BLaER1 (cell line): ENCODE data around the gene CCDC178.

Experiments used
- H3K27ac ChIP-seq: shearing (Covaris generic); formaldehyde crosslinking; 2 replicates; pipeline ENCODE4 v1.8.1; 2022
- H3K27me3 ChIP-seq: shearing (Covaris generic); formaldehyde crosslinking; 2 replicates; pipeline ENCODE4 v1.8.1; 2022
- H3K36me3 ChIP-seq: shearing (Covaris generic); formaldehyde crosslinking; 2 replicates; pipeline ENCODE4 v1.8.1; 2022
- H3K4me1 ChIP-seq: shearing (Covaris generic); formaldehyde crosslinking; 2 replicates; pipeline ENCODE4 v1.8.1; 2022
- H3K4me2 ChIP-seq: shearing (Covaris generic); formaldehyde crosslinking; 2 replicates; pipeline ENCODE4 v1.8.1; 2022
- H3K4me3 ChIP-seq: shearing (Covaris generic); formaldehyde crosslinking; 2 replicates; pipeline ENCODE4 v1.8.1; 2022
- H3K9ac ChIP-seq: shearing (Covaris generic); formaldehyde crosslinking; 2 replicates; pipeline ENCODE4 v1.8.1; 2022
- H3K9me3 ChIP-seq: shearing (Covaris generic); formaldehyde crosslinking; 2 replicates; pipeline ENCODE4 v1.8.1; 2022
- H4K20me1 ChIP-seq: shearing (Covaris generic); formaldehyde crosslinking; 2 replicates; pipeline ENCODE4 v1.8.1; 2022
- Cebpa-rat ChIP-seq: shearing (Covaris generic); IDR thresholded peaks from 2 replicates; pipeline ENCODE4 v1.8.1; 2022

The CCDC178 gene, protein sequence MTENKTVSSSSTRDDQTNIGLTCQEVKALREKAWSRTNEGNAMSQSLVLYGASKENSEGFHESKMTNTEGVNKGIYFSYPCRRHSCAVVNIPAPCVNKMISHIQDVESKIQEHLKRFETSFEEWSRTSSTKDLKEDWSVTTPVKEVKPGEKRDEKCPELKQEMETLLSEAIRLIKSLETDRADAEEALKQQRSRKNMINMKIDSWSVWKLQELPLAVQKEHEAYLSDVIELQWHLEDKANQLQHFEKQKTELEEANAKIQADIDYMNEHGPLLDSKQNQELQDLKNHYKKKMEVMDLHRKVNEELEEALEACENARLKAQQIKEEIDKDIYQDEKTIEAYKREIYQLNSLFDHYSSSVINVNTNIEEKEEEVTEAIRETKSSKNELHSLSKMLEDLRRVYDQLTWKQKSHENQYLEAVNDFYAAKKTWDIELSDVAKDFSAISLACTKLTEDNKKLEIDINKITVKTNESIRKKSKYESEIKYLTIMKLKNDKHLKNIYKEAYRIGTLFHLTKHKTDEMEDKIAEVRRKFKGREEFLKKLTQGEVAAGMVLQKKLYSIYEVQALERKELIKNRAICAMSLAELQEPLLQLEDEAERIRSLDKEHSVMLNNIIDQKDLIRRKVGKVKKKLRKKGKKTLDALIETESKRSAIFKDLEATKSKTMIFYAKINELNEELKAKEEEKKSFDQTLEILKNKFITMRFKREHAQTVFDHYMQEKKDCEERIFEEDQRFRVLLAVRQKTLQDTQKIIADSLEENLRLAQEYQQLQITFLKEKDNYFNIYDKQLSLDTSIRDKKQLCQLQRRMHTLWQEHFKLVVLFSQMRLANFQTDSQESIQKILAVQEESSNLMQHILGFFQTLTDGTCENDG

DNA sequence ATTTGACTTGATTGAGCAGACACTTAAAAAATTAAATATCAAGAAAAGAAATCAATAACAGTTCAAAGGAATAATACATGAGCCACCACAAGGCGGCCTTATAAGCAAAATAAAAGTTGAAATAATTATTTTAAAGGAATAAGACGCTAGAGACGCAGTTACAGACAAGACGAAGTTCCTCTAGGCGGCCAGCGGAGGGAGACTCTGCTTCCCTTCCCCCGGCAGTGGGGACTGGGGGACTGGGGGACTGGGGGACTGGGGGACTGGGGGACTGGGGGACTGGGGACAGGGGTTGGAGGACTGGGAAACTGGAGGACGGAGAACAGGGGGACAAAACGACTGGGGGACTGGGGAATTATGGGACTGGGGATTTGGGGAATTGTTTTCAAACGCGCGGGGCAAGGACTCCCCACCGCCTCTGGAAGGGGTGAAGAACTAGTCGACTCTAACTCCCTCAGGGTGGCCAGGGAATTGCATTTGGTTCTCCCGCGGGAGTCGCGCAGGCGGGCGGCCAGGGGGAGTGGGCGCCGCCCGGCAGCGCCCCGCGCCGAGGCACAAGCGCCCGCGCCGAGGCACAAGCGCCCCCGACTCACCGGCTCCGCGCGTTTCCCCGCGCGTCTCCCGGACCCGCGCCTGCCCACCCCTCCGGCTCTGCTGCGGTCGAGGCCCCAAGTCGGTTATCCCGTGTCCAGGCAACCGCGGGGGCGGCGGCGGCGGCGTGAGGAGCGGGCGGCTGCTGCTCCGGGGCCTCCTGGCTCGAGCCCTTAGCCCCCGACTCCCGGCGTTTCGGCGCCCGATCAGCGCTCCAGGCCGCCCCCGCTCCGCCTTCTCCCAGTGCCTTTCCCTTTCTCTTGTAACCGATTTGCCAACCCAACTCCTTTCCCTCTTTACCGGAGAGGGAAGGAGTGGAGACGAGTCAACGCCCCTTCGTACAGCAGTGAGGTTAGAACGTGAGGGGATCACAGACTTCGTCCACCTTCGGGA is at the start of gene CCDC178:
Gene CCDC178 (minus strand): TSS at position 662 of the 984 bp plus-strand sequence. CDS start 28,633 bp downstream, outside the sequence.
- Histone ChIP-seq H3K27ac (no peak within 1 kb of the TSS), H3K36me3 (no peaks in the 10 kb centered on the region), H4K20me1 (no peaks in the 10 kb centered on the region), H3K4me3 (no peak within 1 kb of the TSS), H3K4me2 (no peak within 1 kb of the TSS), H3K27me3 (no peaks in the 10 kb centered on the region), H3K9ac (no peak within 1 kb of the TSS), H3K4me1 (no peaks in the 10 kb centered on the region), H3K9me3 (peaks cover 6% of the 10 kb centered on the region)
- TF ChIP-seq Cebpa-rat: no peak

DNA sequence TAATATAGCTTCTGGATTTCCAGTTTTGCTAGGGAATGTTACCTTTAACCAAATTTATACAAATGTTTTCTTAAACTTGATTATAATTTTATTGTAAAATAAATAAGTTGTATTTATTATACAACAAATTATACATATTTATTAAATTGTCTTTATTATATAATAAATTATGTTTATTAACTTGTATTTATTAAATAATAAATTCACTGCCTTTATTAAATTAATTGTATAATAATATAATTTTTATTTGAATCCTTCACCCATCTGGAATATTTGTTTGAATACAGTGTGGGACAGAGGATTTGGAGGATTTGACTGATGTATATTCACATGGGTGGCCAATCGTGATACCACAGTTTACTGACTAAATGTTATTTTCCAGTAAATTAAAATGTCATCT is 43.4 kb upstream of the CCDC178 start:
- no peak overlapping the region for H3K27ac ChIP-seq
- no peaks in the 10 kb centered on the region for H4K20me1 ChIP-seq
- H3K36me3 ChIP-seq: no peaks in the 10 kb centered on the region
- no peak for TF ChIP-seq Cebpa-rat
- no peaks in the 10 kb centered on the region for H3K9me3 ChIP-seq
- no peaks in the 10 kb centered on the region for H3K27me3 ChIP-seq
- H3K4me3 ChIP-seq: no peak overlapping the region
- H3K9ac ChIP-seq: no peak overlapping the region
- no peak overlapping the region for H3K4me2 ChIP-seq
- no peaks in the 10 kb centered on the region for H3K4me1 ChIP-seq

DNA sequence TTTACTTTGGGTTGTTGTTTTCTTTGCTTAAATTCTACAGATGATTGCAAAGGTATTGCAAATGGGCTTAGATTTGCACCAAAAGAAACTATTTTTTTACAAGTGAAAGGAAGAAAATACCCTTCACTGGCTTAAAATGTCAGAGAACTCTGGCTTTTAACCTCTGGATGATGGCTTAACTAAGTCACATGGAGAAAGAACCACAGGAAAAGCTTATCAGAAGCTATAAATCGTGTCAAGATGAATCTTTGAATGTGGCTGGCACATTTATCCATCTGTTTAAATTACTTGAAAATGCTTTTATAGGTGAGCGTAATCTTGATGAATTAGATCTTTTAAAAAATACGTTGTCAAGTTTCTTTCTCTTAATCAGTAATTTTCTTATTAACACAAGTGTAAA is 32.0 kb upstream of the CCDC178 start:
- no peak overlapping the region for H3K9ac ChIP-seq
- no peak for TF ChIP-seq Cebpa-rat
- H3K4me2 ChIP-seq: no peak overlapping the region
- no peaks in the 10 kb centered on the region for H3K27me3 ChIP-seq
- no peaks in the 10 kb centered on the region for H4K20me1 ChIP-seq
- H3K36me3 ChIP-seq: no peaks in the 10 kb centered on the region
- no peak overlapping the region for H3K27ac ChIP-seq
- no peaks in the 10 kb centered on the region for H3K9me3 ChIP-seq
- no peak overlapping the region for H3K4me3 ChIP-seq
- no peaks in the 10 kb centered on the region for H3K4me1 ChIP-seq

DNA sequence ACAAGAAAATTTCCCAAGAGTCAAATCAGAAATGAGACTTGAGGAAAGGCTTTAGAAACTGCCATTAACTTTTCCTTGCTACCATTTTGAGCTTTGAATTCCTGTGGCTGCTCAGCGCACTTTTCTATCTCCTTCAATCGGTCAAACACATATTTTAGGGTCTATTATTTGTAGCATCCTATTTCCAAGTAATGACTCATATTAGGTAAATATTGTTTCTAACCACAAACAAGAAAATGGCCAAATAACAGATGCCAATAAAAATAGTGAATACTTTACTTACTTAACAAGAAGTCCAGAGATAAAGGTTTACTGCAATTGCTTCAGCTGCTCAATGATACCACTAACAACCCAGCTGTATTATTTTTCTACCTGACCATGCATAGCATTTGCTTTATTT is 29.7 kb upstream of the CCDC178 start:
- no peak overlapping the region for H3K27ac ChIP-seq
- H3K36me3 ChIP-seq: no peaks in the 10 kb centered on the region
- H3K9ac ChIP-seq: no peak overlapping the region
- no peaks in the 10 kb centered on the region for H3K27me3 ChIP-seq
- H3K4me2 ChIP-seq: no peak overlapping the region
- no peak overlapping the region for H3K4me3 ChIP-seq
- H3K9me3 ChIP-seq: no peaks in the 10 kb centered on the region
- H3K4me1 ChIP-seq: no peaks in the 10 kb centered on the region
- no peaks in the 10 kb centered on the region for H4K20me1 ChIP-seq
- TF ChIP-seq Cebpa-rat: no peak

DNA sequence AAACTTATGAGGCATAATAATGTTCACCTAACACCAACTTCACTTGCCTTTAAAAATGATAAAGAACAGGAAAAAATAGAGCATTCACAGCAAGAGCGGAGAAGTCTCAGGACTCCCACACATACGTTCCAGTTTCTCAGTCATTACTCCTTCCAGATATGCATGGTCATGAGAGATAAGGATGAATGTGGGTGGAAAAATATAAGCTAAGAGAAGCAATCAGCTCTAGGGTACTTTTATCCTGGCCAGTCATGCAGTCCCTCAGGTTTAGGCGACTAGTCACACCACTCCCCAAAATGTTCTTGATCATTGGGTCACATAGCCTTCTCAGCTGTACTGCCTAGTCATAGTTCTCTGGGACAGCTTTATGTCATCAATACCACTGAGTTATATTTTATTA is 29.2 kb upstream of the CCDC178 start:
- Histone ChIP-seq H3K4me3 (no peak overlapping the region), H4K20me1 (no peaks in the 10 kb centered on the region), H3K9me3 (no peaks in the 10 kb centered on the region), H3K27me3 (no peaks in the 10 kb centered on the region), H3K9ac (no peak overlapping the region), H3K4me2 (no peak overlapping the region), H3K27ac (no peak overlapping the region), H3K4me1 (no peaks in the 10 kb centered on the region), H3K36me3 (no peaks in the 10 kb centered on the region)
- no peak for TF ChIP-seq Cebpa-rat

DNA sequence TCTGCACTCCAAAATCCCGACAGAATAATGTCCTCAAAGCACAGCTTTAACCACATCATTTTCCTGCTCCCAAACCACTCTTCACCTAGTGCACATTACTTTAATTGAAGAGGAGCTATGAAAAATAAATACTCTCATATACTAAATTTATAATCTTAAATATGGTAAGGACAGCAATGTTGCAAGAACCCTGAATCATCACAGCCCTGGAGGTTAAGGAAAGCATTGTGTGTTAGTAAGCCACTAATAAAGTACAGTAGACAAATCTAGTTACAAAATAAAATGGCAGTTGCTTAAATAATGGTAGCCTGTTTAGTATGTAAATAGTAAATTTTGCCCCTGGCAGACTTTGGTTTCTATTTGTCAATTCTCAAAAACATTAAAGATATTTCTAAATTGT is 27.0 kb upstream of the CCDC178 start:
- no peak overlapping the region for H3K4me3 ChIP-seq
- TF ChIP-seq Cebpa-rat: no peak
- H4K20me1 ChIP-seq: no peaks in the 10 kb centered on the region
- H3K4me2 ChIP-seq: no peak overlapping the region
- no peak overlapping the region for H3K27ac ChIP-seq
- H3K9ac ChIP-seq: no peak overlapping the region
- no peaks in the 10 kb centered on the region for H3K9me3 ChIP-seq
- no peaks in the 10 kb centered on the region for H3K27me3 ChIP-seq
- H3K4me1 ChIP-seq: no peaks in the 10 kb centered on the region
- H3K36me3 ChIP-seq: no peaks in the 10 kb centered on the region

DNA sequence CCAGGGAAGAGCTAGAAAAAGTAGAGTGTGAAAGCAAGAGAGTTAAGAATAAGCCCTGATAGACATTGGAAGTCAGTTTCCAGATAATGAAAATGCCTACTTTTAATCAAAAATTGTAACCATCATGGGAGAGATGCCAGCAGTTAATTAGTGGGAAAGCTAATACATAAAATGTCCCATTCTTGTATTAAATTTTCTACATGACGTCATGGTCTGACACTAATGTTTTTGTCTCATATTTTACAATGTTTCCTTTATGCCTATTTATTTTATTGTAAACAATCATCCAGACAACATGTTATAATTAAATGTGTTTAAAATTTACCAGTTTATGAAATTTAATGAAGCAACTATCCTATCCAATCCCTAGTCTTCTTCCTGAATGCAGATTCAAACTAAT is 26.3 kb upstream of the CCDC178 start:
- H3K4me2 ChIP-seq: no peak overlapping the region

DNA sequence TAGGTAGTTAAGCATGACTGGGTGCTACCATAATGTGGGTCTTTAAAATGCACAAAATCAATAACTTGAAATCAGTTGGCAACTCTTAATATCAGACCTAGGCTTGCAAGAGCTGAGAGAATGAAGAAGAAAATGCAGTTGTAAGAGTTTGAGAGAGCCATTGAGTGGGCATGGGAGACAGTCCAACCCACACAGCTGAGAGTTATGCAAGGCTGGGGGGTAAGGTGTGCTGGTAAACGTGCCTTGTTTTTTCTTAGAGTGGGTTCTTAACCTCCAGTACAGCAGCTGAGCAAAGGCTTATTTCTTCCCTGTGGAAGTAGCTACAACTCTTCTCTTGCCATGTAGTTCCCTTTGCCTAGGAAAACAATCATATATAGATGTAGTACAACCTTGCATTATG is 20.2 kb upstream of the CCDC178 start:
- Histone ChIP-seq H3K27ac (no peak overlapping the region), H3K4me3 (no peak overlapping the region), H3K27me3 (no peaks in the 10 kb centered on the region), H3K4me1 (no peaks in the 10 kb centered on the region), H3K36me3 (no peaks in the 10 kb centered on the region), H3K4me2 (no peak overlapping the region), H4K20me1 (no peaks in the 10 kb centered on the region), H3K9me3 (no peaks in the 10 kb centered on the region), H3K9ac (no peak overlapping the region)
- no peak for TF ChIP-seq Cebpa-rat

More for the DNA sequence above, 26.3 kb upstream of the CCDC178 start:
- Histone ChIP-seq H3K27ac (no peak overlapping the region), H3K9me3 (no peaks in the 10 kb centered on the region), H4K20me1 (no peaks in the 10 kb centered on the region), H3K4me1 (no peaks in the 10 kb centered on the region), H3K27me3 (no peaks in the 10 kb centered on the region), H3K9ac (no peak overlapping the region), H3K36me3 (no peaks in the 10 kb centered on the region), H3K4me3 (no peak overlapping the region)
- TF ChIP-seq Cebpa-rat: no peak

DNA sequence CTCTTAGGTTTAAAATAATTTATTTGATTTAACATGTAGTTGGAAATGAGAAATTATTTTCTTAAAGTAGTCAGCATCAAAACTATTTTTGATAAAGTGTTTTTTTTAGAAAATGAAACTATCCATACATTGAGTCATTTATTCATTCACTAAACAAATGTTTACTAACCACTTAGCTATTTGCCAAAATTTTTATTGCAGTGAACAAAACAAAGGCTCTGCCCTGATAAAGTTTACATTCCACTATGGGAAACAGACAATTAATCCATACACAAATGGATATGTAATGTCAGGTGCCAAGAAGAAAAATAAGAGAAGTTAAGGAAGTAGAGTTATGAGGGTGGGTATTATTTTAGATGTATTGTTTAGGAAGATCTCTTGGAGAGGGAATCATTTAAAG is 19.1 kb upstream of the CCDC178 start:
- Histone ChIP-seq H4K20me1 (no peaks in the 10 kb centered on the region), H3K36me3 (no peaks in the 10 kb centered on the region), H3K4me2 (no peak overlapping the region), H3K9ac (no peak overlapping the region), H3K9me3 (no peaks in the 10 kb centered on the region), H3K4me1 (no peaks in the 10 kb centered on the region), H3K4me3 (no peak overlapping the region), H3K27ac (no peak overlapping the region), H3K27me3 (no peaks in the 10 kb centered on the region)
- no peak for TF ChIP-seq Cebpa-rat
